Calu3 (cell line): Measurements from ENCODE around the gene SLC17A8. TPM values are rescaled to one million over a fixed set of nuclear protein-coding genes. Genes with fewer than 3 reads are reported as not detected.

Source experiments
- BruUV-seq: library from RNA; stranded (reverse); fragments of 400-500 nt; replicated peaks from 2 replicates; lab custom pipeline; 2021; lab: Mats Ljungman, UMichigan
- CTCF ChIA-PET: fragments of 300-600 bp; sonication (Branson Sonifier 250); formaldehyde crosslinking; loops from one replicate; lab custom pipeline; 2022; ENCODE audit warnings: antibody characterized with exemption; lab: Charles Lee
- DNase-seq: peaks from one replicate; pipeline ENCODE4 v3.0.0; 2022
- H3K27ac Mint-ChIP-seq: one replicate; pipeline ENCODE4 v1.8.0; 2022; ENCODE audit warnings: mixed read lengths; ENCODE audit not compliant: unreplicated experiment
- H3K27me3 Mint-ChIP-seq: one replicate; pipeline ENCODE4 v1.8.0; 2022; ENCODE audit warnings: mixed read lengths; ENCODE audit not compliant: unreplicated experiment
- H3K36me3 Mint-ChIP-seq: one replicate; pipeline ENCODE4 v1.8.0; 2022; ENCODE audit warnings: mild to moderate bottlenecking, moderate library complexity, mixed read lengths; ENCODE audit not compliant: insufficient read depth, unreplicated experiment
- H3K4me1 Mint-ChIP-seq: one replicate; pipeline ENCODE4 v1.8.0; 2022; ENCODE audit warnings: mild to moderate bottlenecking, low read depth, mixed read lengths; ENCODE audit not compliant: unreplicated experiment
- H3K4me3 Mint-ChIP-seq: one replicate; pipeline ENCODE4 v1.8.0; 2022; ENCODE audit warnings: mild to moderate bottlenecking, low read depth, moderate library complexity, mixed read lengths; ENCODE audit not compliant: unreplicated experiment
- H3K9me3 Mint-ChIP-seq: one replicate; pipeline ENCODE4 v1.8.0; 2022; ENCODE audit warnings: low read depth, mixed read lengths; ENCODE audit not compliant: unreplicated experiment
- CTCF ChIP-seq: fragments of 200-600 bp; IDR thresholded peaks from one replicate; pipeline ENCODE4 v1.8.0; 2022; ENCODE audit warnings: antibody characterized with exemption; ENCODE audit not compliant: unreplicated experiment
- intact Hi-C: fragments of 100-400 bp; cut with micrococcal nuclease; formaldehyde crosslinking; loops from one replicate; pipeline ENCODE4 v1.10.0; 2022; ENCODE audit not compliant: unreplicated experiment
- total RNA-seq: library from RNA; stranded (reverse); gene quantifications from 2 replicates; pipeline ENCODE4 v1.2.3, GENCODE V29; 2022

The SLC17A8 gene
- total RNA-seq, 1 experiment from 2014 or later: not detected

DNA sequence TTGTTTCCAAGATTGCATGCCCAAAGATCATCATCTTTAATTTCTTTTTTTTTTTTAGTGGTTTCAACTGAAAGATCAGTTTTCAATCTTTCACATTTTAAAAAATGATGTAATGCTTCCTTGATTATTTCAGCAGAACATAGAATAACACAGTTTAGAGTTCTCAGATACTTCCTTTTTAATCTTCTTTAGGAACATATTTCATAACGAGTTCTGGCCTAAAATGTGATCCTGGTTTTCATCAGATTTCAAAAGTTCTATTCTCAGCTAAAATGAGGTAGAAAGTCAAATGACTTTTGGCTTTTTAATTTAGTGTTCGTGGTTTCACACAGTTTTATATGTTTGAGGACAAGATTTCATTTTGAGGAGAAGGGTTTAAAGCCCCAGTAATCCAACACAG lies 76.8 kb downstream of the SLC17A8 start:
- no peak overlapping the region for H3K4me3 Mint-ChIP-seq
- H3K27me3 Mint-ChIP-seq: no peaks in the 10 kb centered on the region
- BruUV-seq: no TSS peak
- DNase-seq: no peak
- no peak overlapping the region for H3K27ac Mint-ChIP-seq
- intact Hi-C loops: no loop called here
- no peaks in the 10 kb centered on the region for H3K36me3 Mint-ChIP-seq
- H3K9me3 Mint-ChIP-seq: no peaks in the 10 kb centered on the region
- TF ChIP-seq CTCF: no peak
- H3K4me1 Mint-ChIP-seq: peaks cover 9% of the 10 kb centered on the region
- CTCF ChIA-PET: interaction anchor here (1.2 kb wide), 1 partner anchor 24 kb away, joined by 3 read pairs; no protein-coding TSS in a partner anchor

DNA sequence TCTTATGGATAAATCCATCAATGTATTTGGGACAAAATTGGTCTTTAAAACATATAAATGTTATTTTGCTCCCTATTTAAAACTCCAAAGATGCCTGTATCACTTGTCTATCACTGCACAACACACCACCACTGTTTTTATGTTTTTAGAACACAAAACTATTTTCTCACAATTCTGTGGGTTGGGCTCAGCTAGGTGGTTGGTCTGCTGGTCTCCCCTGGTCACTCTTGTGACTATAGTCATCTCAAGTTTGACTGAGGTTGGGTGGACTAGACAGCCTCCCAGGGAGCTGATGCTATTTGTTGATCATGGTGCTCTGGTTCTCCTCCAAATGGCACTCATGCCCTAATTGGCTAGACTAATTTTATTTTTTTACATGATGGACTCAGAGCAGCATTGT lies 77.3 kb downstream of the SLC17A8 start:
- Mint-ChIP-seq H3K27ac (no peak overlapping the region), H3K9me3 (no peaks in the 10 kb centered on the region), H3K27me3 (no peaks in the 10 kb centered on the region), H3K4me3 (no peak overlapping the region), H3K4me1 (peaks cover 9% of the 10 kb centered on the region), H3K36me3 (no peaks in the 10 kb centered on the region)
- CTCF ChIA-PET: interaction anchor here (1.2 kb wide), 1 partner anchor 24 kb away, joined by 3 read pairs; no protein-coding TSS in a partner anchor
- TF ChIP-seq CTCF: no peak
- BruUV-seq: no TSS peak
- intact Hi-C loops: no loop called here
- DNase-seq: no peak

- no peaks in the 10 kb centered on the region for H3K9me3 Mint-ChIP-seq
- no peak overlapping the region for H3K4me3 Mint-ChIP-seq
- no peak for DNase-seq
- CTCF ChIA-PET: interaction anchor here (0.6 to 0.7 kb wide), 2 partner anchors 22 to 184 kb away, joined by 3 to 5 read pairs; no protein-coding TSS in a partner anchor
- no peak for TF ChIP-seq CTCF
- intact Hi-C loops: no loop called here
- H3K4me1 Mint-ChIP-seq: peaks cover 9% of the 10 kb centered on the region
- H3K27ac Mint-ChIP-seq: no peak overlapping the region
- H3K27me3 Mint-ChIP-seq: no peaks in the 10 kb centered on the region
- H3K36me3 Mint-ChIP-seq: no peaks in the 10 kb centered on the region
- no TSS peak for BruUV-seq
Measured at GRCh38 chr12:100435957-100436356, 79.1 kb downstream of the SLC17A8 start.

DNA sequence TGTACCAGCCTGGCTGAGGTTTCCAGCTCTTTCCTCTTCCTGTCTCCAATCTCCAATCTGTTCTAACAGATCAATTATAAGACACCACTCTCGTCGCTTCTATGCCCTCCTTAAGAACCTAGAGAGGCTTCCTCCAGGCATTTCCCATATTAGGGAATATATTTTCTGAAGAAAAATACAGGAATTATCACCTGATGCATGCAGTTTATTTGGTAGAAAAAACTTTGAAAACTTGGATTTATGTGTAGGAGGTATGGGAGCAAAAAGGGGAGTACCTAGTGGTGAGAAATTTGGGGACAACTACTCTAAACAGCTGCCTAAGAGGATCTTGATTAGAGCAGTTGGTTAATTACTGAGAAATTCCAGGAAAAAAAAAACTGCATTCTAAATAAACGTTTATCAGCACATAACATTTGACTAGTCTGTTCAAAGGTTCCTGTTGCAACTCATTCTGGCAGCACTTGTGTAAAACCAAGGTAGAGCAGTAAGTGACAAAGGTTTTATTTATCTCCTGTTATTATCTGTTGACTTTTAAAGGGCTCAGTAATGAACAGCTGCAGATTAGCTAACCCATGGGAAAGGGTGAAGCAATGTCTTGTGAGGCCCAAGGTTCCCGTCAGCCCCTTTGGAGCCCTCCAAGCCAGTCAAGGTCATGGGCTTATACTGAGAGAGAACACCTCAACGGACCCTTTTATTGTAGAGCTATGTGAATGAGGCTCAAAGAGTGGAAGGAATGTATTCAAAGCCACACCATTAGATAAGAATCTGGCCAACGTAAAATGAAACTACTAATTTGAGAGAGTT lies 80.4 kb downstream of the SLC17A8 start:
- Mint-ChIP-seq H3K4me1 (peaks cover 9% of the 10 kb centered on the region), H3K4me3 (no peak overlapping the region), H3K27me3 (no peaks in the 10 kb centered on the region), H3K9me3 (no peaks in the 10 kb centered on the region), H3K27ac (no peak overlapping the region), H3K36me3 (no peaks in the 10 kb centered on the region)
- DNase-seq: no peak
- BruUV-seq: no TSS peak
- no peak for TF ChIP-seq CTCF
- CTCF ChIA-PET: no interaction called here
- intact Hi-C loops: no loop called here
